Measurements from ENCODE around the gene ZBTB34.

The ZBTB34 gene

DNA sequence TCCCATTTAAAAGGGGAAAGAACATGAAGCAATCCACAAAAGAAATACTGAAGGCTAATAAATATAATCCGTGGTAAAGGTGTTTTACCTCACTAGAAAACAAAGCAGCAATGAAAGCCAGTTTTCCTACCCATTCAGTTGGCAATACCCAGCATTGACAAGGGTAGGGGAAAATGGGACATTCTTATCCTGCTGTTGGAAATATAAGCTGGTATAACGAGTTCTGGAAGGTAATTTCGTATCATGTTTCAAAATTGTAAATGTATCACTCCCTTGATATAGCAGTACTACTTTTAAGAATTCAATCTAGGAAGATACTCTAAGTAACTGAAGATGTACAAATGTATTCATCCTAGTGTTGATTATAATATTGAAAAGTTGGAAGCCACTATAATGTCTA is 31.2 kb downstream of the ZBTB34 start:
- TF ChIP-seq, protein P1, sequence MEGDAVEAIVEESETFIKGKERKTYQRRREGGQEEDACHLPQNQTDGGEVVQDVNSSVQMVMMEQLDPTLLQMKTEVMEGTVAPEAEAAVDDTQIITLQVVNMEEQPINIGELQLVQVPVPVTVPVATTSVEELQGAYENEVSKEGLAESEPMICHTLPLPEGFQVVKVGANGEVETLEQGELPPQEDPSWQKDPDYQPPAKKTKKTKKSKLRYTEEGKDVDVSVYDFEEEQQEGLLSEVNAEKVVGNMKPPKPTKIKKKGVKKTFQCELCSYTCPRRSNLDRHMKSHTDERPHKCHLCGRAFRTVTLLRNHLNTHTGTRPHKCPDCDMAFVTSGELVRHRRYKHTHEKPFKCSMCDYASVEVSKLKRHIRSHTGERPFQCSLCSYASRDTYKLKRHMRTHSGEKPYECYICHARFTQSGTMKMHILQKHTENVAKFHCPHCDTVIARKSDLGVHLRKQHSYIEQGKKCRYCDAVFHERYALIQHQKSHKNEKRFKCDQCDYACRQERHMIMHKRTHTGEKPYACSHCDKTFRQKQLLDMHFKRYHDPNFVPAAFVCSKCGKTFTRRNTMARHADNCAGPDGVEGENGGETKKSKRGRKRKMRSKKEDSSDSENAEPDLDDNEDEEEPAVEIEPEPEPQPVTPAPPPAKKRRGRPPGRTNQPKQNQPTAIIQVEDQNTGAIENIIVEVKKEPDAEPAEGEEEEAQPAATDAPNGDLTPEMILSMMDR (conservative IDR thresholded peaks at IDR 0.05) = no peak
- TF ChIP-seq ZFX (IDR thresholded peaks at IDR 0.05) = no peak

DNA sequence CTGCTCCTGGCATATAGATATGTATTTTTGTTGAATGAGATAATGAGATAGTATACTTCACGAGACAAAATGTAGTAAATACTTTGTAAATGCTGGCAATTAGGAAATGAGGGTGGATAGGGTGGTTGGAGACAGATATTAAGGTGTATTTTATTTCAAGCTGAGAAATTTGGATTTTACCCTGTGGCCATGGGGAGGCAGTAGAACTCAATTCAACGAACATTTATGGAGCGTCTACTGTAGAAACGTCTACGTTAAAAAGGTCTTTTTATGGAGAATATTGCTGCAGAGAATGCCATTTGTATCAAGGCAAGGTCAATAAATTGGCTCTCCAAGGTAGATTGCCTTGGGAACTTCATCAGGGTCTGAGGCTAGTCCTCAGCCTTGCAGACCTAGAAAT is 32.6 kb downstream of the ZBTB34 start:
- H3K27ac ChIP-seq = no peak overlapping the region
- TF ChIP-seq ZFX (IDR thresholded peaks at IDR 0.05) = no peak
- TF ChIP-seq, protein P1 (conservative IDR thresholded peaks at IDR 0.05) = no peak; the same call in 1 of the 2 replicates

More for the DNA sequence above, 31.2 kb downstream of the ZBTB34 start:
- no peak overlapping the region for H3K27ac ChIP-seq

DNA sequence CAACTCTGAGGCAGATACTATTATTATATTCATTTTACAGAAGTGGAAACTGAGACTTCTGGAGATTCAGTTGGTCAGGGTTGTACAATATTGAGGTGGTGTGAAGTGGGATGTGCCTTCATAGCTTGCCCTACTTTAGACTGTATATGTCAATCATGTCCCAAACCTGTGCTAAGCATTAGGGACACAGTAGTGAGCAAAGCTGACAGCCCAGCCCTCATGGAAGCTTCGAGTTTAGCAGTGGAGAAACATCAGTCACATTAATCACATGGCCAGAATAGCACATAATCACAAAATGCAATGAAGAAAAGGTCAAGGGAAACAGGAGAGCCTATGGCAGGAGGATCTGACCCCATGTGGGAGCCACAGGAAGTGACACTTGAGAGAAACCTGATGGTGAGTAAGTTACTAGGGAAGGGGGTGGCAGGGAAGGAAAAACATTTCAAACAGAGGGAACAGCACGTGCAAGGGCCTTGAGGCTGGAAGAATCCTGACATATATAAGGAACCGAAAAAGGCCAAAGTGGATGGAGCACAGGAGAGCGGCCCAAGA is 33.7 kb downstream of the ZBTB34 start:
- TF ChIP-seq, protein P1 (conservative IDR thresholded peaks at IDR 0.05) = no peak
- TF ChIP-seq ZFX (IDR thresholded peaks at IDR 0.05) = no peak
- H3K27ac ChIP-seq = no peak overlapping the region

DNA sequence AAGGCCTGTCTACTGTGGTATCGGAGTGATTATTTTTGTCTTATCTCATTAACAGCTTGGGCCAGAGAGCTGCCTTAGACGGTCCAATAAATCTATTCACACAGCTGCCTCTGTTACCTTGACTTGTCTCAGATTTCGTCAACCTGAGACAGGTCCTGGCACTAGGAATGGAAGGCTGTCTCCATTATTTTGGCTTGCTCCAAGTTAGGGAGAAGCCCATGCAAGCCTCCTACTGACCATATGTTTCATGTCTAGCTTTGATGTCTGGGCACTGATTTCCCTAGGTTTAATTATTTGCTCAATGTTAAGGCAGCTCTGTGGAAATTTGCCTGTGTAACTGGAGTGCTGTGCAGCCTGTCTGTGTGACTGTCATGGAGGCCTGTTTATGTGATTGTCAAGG is 41.8 kb downstream of the ZBTB34 start:
- H3K27ac ChIP-seq = no peak overlapping the region
- no peak for TF ChIP-seq ZFX (IDR thresholded peaks at IDR 0.05)
- TF ChIP-seq, protein P1 (conservative IDR thresholded peaks at IDR 0.05) = no peak

DNA sequence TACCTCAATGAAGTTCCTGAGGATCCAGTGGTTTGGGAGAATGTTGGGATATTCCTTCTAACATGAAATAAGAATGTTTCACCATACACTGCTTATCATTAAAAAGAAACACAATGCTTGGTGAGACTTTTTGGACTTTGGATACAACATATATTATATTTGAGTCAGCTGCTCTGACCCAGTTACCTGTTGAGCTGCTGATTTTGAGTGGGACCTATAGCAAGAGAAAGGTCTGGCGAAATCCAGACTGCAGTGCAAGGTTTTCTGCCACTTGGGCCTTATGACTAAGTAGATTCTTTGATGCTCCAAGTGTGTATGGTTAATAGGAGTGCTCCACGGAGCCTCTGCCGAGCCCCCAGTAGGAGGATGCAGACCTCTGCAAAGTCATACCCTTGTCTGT is 44.1 kb downstream of the ZBTB34 start:
- no peak overlapping the region for H3K27ac ChIP-seq
- TF ChIP-seq ZFX (IDR thresholded peaks at IDR 0.05) = no peak
- TF ChIP-seq, protein P1 (conservative IDR thresholded peaks at IDR 0.05) = no peak

DNA sequence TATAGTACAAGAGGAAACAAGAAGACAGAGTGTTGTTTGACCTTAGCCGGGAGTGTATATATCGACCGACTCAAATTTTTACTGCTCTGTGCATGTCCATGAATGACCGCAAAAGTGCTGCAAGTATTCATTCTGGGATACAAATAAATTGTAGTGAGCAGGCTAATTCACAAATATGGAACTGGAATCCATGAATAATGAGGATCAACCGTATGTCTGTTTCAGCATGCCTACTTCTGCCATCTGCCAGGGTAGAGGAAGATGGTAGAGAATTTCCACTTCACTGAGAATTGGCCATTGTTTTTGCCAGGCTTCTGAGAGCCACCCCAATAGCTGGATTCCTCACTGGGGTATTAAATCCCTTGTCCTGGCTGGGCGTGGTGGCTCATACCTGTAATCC is 45.7 kb downstream of the ZBTB34 start:
- no peak for TF ChIP-seq ZFX (IDR thresholded peaks at IDR 0.05)
- TF ChIP-seq, protein P1 (conservative IDR thresholded peaks at IDR 0.05) = no peak
- no peak overlapping the region for H3K27ac ChIP-seq

DNA sequence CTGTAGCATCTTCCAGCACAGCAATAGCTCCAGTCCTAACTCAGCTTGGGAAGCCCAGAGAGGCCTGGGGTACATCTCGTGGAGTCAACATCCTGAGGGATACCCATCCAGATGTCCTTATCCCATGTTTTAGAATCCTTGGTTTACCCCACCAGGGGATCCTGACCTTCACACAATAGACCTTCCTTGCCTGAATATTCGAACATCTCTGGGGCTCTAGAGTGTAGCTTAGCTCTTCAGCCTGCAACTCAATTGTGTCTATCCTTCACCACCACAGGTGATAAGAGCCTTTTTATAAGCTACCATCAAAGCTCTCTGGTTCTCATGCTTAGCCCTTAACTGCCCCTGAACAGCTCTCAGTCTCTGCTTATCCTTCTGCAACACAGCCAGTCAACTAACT is 46.6 kb downstream of the ZBTB34 start:
- no peak overlapping the region for H3K27ac ChIP-seq
- TF ChIP-seq, protein P1 (conservative IDR thresholded peaks at IDR 0.05) = no peak
- no peak for TF ChIP-seq ZFX (IDR thresholded peaks at IDR 0.05)

All from C4-2B (cell line).